GM18867 (cell line): ENCODE results near the gene FOXC1.

Experiments used
- ATAC-seq: cut with Tn5 transposase; IDR thresholded peaks from one replicate; pipeline ENCODE4 v1.9.1; 2021; ENCODE audit warnings: mild to moderate bottlenecking, moderate library complexity; ENCODE audit not compliant: unreplicated experiment

Gene FOXC1

DNA sequence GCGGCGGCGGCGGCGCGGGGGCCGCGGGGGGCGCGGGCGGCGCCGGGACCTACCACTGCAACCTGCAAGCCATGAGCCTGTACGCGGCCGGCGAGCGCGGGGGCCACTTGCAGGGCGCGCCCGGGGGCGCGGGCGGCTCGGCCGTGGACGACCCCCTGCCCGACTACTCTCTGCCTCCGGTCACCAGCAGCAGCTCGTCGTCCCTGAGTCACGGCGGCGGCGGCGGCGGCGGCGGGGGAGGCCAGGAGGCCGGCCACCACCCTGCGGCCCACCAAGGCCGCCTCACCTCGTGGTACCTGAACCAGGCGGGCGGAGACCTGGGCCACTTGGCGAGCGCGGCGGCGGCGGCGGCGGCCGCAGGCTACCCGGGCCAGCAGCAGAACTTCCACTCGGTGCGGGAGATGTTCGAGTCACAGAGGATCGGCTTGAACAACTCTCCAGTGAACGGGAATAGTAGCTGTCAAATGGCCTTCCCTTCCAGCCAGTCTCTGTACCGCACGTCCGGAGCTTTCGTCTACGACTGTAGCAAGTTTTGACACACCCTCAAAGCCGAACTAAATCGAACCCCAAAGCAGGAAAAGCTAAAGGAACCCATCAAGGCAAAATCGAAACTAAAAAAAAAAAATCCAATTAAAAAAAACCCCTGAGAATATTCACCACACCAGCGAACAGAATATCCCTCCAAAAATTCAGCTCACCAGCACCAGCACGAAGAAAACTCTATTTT lies 2.0 kb downstream of the FOXC1 start:
- ATAC-seq = no peak

DNA sequence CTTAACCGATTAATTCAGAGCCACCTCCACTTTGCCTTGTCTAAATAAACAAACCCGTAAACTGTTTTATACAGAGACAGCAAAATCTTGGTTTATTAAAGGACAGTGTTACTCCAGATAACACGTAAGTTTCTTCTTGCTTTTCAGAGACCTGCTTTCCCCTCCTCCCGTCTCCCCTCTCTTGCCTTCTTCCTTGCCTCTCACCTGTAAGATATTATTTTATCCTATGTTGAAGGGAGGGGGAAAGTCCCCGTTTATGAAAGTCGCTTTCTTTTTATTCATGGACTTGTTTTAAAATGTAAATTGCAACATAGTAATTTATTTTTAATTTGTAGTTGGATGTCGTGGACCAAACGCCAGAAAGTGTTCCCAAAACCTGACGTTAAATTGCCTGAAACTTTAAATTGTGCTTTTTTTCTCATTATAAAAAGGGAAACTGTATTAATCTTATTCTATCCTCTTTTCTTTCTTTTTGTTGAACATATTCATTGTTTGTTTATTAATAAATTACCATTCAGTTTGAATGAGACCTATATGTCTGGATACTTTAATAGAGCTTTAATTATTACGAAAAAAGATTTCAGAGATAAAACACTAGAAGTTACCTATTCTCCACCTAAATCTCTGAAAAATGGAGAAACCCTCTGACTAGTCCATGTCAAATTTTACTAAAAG lies 2.7 kb downstream of the FOXC1 start:
- no peak for ATAC-seq

DNA sequence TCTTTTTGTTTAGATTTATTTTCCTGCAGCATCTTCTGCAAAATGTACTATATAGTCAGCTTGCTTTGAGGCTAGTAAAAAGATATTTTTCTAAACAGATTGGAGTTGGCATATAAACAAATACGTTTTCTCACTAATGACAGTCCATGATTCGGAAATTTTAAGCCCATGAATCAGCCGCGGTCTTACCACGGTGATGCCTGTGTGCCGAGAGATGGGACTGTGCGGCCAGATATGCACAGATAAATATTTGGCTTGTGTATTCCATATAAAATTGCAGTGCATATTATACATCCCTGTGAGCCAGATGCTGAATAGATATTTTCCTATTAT lies 3.2 kb downstream of the FOXC1 start:
- no peak for ATAC-seq

DNA sequence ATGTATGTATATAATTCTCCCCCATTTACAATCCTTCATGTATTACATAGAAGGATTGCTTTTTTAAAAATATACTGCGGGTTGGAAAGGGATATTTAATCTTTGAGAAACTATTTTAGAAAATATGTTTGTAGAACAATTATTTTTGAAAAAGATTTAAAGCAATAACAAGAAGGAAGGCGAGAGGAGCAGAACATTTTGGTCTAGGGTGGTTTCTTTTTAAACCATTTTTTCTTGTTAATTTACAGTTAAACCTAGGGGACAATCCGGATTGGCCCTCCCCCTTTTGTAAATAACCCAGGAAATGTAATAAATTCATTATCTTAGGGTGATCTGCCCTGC lies 3.6 kb downstream of the FOXC1 start:
- ATAC-seq = no peak

DNA sequence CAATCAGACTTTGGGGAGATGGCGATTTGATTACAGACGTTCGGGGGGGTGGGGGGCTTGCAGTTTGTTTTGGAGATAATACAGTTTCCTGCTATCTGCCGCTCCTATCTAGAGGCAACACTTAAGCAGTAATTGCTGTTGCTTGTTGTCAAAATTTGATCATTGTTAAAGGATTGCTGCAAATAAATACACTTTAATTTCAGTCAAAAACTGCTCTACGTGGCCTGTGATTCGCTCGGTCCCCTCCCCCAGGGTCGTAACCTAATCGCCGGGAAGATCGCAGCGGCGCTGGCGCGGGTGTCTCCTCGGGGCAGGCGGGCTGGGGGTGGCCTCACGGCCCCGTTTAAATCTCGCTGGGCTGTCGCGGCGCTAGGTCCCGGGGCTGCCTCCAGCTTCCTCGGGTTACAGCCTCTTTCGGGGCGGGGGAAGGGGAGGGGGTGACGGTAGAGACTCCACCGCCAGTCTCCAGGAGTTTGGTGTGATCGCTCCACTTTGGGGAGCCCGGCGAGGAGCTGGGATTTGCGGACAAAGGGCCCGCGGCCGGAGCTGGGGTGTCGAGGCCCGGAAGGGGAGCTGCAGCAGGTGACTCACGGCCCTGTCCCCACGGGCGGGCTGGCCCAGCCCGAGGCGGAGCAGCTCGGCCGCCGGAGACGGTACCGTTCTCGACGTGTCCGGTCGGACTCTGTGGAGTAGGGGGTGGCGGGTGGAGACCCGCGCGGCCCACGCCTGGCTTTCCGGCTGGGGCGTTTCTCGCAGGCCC lies 4.2 kb downstream of the FOXC1 start:
- ATAC-seq = no peak

DNA sequence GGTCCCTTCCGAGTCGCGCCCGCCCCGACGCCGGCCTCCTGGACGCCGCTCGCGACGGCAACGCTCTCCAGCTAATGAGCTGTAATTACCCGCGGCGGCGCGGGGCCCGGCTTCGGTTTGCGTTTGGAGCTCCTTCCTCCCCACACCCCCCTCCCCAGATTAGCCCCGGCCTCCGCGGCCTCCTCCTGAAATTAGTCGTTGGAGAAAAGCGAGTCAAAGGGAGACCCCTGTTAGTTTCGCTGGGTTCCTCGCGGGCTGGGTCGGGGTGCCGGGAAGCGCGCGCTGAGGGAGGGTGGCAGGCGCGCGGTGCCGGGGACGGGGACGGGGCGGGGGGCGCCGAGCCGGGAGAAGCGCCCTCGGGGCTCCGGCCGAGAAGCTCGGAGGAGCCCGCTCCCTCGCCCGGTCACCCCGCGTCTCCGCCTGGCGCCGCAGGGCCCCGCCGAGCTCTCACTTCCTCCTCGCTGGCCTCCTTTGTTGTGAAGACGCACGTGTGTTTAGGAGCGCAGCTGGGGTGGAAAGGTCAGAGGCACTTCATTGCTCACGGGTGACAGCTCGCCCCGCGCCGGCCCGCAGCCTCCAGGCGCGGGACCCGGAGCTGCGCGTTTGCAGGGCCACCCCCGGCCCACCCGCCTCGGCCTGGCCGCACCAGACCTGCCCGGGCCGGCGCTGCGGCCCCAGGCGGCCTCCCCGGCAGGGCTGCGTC lies 4.9 kb downstream of the FOXC1 start:
- no peak for ATAC-seq

DNA sequence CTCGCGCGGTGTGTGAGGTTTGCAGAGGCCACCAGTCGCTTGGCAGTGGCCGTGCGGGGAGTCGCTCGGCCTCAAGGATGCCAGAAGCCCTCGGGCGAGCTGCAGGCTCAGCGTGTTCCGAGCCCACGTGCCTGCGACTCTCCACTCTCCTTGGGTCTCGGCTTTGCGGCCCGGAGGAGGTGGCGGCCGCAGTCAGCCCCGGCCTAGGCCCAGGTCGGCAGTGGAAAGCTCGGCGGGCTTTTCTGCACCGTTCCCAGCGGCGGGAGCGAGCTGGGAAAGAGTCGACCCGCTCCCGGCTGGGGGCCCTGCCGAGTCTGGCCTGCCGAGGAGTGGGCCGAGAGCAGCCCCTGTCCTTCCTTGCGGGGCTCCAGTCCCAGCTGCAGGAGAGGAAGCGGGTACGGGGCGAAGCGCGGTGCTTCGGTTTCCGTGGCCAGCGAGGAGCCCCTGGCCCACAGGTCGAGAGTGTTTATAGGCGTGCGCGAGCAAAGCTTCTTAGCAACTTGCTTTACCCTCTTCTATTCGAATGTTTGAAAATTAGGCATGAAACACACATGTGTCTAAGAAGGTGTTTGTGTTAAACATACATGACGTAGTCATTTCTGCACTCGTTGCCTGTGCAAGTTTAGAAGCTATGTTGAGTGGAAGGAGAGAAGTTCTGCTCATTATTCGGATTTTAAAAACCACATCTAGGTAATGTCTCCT lies 5.6 kb downstream of the FOXC1 start:
- no peak for ATAC-seq

DNA sequence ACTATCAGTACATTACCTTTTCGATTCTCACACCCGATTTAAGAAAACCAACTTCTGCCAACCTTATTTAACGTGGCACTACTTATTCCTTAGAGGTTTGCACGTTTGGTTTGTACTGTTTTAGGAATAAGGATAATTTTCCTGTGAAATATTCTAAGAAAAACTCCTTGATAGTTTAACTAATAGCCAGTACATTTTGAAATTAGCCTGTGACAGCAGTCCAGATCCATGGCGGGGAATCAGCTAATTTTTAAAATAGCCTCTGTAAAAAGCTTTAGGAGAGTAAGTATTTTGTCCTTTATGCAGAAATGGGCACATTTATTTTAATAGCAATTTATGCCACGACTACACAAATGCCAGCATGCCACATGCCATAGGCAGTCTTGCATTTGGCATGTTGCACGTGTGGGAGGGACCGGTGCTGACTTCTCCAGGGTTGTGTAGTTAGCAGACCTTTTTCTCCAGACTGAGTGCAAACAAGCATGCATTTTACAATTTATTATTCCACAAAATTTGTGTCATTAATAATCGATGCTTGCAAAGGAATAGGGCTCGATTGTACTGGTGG lies 6.2 kb downstream of the FOXC1 start:
- no peak for ATAC-seq

DNA sequence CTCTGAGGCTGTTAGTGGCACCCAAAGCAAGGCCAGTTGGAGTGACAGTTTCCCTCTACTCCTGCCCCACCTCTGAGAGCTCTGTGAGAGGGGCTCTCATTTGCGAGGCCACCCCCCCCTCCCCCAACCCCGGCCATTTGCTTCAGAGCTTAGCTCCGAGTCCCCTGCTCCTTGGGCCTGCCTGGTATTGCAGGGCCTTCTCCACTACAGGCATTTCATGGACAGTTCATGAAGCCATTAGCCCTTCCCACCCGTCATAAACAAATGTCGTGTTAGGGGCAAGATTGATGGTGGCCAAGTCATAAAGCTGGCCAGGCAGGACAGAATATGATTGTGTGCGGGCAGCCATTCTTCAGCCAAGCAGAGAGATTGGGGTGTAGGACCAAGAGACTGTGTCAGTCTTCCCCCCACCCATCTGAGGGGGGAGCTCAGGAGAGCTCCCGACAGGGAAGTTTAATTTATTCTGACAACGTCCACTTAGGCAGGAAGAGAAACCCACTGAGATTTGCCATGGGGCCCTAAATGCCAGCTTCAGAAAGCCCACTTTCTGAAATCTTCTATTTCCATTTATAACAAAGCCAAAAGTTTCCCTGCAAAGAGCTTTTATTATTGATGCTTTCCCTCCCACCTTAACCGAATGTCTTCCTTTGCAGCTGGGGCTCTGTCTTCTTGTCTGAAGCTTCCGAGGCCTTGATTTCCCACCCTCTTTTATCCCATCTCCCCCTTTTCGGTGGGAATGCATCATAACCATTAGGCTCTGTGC lies 7.2 kb downstream of the FOXC1 start:
- ATAC-seq = no peak

DNA sequence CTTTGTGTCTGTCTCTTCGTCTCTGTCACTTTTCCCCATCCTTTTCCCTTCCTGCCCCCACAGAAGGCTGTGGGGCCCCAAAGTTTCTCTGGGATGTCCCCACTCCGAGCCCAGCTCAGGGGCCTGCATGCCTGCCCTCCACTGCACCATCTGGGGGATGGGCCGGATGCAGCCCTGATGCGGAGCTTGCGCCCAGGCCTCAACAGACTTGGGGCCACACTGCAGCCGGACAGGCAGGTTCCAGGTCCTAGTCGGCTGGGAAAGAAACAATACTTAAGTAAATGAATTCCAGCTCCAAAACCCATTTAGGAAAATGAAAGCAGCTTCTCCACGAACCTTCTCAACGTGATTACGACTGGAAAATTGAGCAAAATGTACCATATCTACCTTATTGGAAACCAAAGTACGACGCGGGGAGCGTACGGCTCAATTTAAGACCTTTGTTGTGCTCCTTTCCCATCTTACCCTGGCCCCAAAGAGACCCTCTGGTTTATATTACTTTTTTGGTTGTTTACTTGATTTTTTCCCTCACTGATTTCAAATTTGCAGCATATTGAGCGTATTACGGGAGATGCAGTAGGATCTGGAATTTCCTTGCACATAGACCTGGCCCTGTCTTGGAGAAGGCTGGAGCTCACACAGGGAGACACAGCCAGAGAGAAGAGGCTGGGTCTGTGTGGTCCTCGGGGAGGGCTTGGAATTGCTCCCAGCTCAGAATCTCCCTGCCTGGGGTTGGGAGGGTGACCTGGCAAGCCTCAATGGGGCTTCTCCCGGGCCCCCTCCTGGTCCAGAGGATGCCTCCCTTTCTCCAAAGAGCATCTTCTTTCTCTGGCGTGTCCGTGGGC lies 8.0 kb downstream of the FOXC1 start:
- ATAC-seq = no peak

DNA sequence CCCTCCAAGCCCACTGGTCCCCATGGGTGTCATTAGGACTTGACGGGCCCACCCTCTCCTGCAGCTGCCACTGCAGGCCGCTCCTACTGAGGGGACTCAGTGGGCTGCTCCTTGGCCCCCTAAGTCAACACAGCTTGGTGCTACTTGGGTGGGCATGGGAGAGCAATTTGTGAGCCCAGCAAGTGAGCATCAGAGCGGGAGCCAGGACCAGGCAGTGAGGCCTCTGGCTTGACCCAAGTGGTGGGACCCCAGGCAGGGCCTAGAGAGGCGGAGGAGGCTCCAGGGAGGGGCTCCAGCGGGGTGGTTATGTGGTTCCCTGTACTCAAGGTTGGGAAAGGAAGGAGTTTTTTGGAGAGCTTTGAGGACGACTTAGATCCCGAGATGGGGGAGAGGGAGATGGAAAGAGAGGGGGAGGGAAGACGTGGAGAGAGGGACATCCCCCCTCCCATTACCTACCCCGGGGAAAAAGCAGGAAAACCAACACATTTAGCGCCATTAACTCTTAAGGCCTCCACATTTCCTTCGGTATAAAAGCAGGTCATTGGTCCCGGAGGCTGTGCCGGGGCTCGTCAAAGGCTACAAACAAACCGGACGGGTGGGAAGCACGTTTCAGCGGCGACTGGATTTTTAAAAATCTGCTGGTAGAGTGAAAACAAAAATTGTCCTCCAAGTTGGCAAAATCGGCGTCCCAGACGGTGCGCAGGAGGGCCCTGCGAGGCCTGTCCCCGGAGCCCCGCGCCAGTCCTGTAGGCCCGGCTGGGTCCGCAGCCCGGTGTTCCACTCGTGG lies 8.8 kb downstream of the FOXC1 start:
- ATAC-seq = no peak

DNA sequence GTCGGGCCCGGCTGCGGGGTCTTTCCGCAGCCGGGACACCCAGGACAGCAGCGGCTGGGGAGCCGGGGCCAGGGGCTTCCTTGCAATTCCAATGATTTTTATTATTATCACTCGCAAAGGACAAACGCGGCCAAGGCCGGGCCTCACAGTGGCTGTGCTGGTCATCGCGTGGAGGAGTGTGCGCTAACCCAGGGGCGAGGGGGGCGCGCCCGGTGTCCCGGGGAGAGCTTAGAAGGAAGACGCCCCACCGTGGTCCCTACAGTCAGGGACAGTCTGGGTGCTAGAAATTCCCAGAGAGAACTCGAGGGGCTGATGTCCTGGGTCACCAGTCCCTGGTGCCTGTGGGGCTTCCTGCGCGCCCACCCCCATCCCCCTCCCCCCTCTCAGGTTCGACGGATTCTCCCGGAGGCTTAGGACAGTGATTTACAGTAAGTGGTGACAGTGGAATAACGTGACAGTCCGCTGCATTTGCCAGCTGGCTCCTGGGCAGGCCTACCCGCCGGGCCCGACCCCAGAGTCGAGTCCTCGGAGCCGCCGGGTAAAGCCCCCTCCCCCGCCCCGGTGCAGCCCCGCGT lies 9.5 kb downstream of the FOXC1 start:
- no peak for ATAC-seq

DNA sequence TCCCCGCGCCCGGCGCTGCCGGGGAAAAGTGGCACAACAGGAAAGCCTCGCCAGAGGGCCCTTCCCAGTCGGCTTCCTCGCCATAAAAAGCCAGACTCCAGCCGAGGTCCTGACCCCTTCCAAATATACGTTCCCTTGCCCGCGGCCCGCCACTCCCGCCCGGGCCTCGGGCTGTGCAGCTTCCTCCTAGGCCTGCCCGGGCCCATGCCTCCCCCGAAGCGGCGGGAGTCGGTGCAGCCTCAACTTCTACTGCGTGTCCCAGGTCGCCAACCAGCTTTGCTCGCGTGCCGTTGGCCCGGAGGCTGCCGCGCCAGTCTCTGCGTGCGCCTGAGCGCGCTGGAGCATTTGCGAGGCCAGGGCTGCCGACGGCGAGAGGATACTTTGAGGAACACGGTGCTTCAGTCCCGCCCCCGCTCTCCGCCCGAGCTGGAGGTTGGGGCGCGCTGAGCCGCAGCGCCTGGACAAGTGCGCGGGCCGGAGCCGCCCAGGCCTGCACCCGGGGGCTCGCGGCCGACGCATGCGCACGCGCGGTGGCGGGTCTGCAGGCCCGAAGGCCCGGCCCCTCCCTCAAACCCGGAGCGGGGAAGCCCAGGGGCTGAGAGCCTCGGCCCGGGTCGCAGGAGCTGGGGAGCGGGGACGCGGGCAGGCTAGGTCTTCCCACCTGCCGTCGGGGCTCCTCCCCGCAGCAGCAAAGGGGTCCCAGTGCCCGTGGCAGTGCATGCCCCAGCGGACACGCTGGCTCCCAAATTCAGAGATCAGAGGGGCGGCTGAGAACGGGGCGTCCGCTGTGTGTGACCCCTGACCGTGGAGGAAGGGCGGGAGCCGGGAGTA lies 10.2 kb downstream of the FOXC1 start:
- no peak for ATAC-seq

DNA sequence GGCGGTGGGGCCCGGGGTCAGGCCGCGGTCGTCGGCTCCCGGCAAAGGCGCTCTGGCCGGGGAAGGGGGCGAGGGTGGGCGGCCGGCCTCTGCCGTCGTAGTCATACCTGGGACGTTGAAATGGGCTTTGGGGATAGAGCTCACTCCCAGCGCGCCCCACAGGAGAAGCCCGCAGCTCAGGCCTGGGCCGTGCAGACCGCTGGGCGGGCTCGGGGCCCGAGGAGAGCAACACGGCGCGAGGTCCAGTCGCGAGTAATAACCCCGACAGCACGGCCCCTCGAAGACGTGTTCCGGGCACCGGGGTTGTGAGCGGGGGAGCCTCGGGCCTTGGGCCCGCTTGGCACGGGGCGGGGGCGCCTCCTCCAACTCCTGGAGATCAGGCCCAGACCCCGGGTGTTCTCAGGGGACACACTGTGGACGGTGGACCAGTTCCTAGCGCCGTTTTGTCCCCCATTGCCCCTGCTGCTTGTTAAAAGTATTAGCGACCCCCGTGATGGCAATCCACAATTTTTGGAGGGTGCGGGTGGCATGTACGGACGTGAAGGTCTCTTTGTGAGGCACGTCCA lies 10.9 kb downstream of the FOXC1 start:
- ATAC-seq = no peak

DNA sequence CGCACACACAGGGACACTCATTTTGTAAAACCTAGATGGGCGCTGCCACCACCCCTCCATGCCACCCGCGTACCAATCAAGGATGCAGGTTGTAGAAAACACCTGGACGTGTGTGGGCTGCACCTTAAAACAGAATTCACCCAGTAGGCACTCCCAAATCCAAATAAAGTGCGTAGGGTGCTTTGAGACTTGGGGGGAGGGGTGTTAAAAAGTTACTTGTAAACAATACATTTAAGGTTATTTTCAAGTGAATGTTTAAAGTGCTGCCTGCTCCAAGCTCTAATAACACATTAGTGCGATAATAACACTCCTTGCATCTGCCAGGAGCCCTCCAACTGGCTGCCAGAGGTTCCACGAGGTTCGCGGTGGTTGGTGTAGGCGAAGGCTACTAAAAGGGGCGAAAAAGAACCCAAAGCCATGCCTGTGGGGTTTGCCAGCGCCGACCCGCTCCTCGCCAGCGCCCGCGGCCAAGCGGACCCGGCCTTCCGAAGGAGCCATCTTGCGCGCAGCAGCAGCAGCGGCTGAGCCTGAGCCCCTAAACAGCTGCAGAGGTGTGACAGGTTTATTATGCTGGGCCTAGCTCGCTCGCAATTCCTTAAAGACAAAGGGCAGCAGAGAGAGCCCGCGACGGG lies 11.5 kb downstream of the FOXC1 start:
- no peak for ATAC-seq

DNA sequence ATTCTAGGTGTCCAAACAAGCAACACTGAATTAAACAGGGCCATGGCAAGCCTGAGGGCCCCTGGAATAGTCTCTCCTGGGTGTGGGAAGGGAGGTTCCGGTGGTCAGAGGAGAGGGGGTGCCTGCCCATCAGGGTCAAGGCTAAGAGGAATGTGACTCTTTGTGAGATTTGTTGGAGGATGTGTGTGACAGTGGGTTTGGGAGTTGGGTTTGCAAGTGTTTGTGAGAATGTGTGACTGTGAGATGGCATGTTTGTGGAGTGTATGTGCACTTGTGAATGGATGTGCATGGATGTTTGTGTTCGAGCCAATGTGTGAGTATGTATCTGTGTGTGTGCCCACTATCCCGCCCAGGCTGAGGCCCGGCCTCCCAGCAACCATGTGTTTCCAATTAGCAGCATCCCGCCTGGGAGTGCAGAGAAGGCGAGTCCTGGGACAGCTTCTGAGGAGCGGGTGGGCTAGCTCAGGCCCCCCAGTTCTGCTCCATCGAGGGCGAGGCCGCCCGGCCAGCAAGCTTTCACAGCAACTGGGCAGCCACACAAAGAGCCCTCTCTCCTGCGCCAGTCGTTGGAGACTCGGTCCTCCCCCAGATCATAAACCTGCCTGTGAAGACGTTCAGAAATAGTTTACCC lies 12.6 kb downstream of the FOXC1 start:
- no peak for ATAC-seq
